HG03095 (cell line): ENCODE measurements around the gene WIZ.
A peak's percentile ranks its signal among the peaks of the same experiment; 100 is the strongest.

Experiments used
- ATAC-seq: cut with Tn5 transposase; IDR thresholded peaks from one replicate; pipeline ENCODE4 v1.9.1; 2021; ENCODE audit warnings: moderate library complexity; ENCODE audit not compliant: unreplicated experiment

WIZ gene

GRCh38 chr19:15445807-15446376 lies 3.9 kb downstream of the WIZ start:
- ATAC-seq: no peak

GRCh38 chr19:15445227-15445605 lies 4.5 kb downstream of the WIZ start:
- ATAC-seq: no peak

GRCh38 chr19:15444505-15445226 lies 5.1 kb downstream of the WIZ start:
- ATAC-seq: no peak

- no peak for ATAC-seq
Measured at GRCh38 chr19:15443838-15444237, 5.9 kb downstream of the WIZ start.

- no peak for ATAC-seq
Measured at GRCh38 chr19:15443325-15443724, 6.4 kb downstream of the WIZ start.

GRCh38 chr19:15442142-15442920 lies 7.4 kb downstream of the WIZ start:
- ATAC-seq: no peak

GRCh38 chr19:15441317-15441716 lies 8.4 kb downstream of the WIZ start:
- no peak for ATAC-seq

- ATAC-seq: no peak
Measured at GRCh38 chr19:15439821-15440641, 9.7 kb downstream of the WIZ start.

- no peak for ATAC-seq
Measured at GRCh38 chr19:15439078-15439799, 10.5 kb downstream of the WIZ start.

- no peak for ATAC-seq
Measured at GRCh38 chr19:15438577-15438976, 11.2 kb downstream of the WIZ start.

GRCh38 chr19:15438124-15438496 lies 11.6 kb downstream of the WIZ start:
- no peak for ATAC-seq

- ATAC-seq: no peak
Measured at GRCh38 chr19:15437355-15438123, 12.2 kb downstream of the WIZ start.

- no peak for ATAC-seq
Measured at GRCh38 chr19:15436826-15437110, 13.0 kb downstream of the WIZ start.

- no peak for ATAC-seq
Measured at GRCh38 chr19:15436012-15436825, 13.5 kb downstream of the WIZ start.

GRCh38 chr19:15433519-15434069 lies 16.2 kb downstream of the WIZ start:
- no peak for ATAC-seq

- peak; percentile 67 for ATAC-seq
Measured at GRCh38 chr19:15432629-15433518, 16.9 kb downstream of the WIZ start.

- no peak for ATAC-seq
Measured at GRCh38 chr19:15432018-15432494, 17.7 kb downstream of the WIZ start.
